Left hindlimb (tissue), 1 donor: ENCODE results near the gene SPATA12.

ENCODE experiments used
- DNase-seq: peaks from one replicate; pipeline ENCODE4 v3.0.0-alpha.2; 2018

SPATA12 gene

DNA sequence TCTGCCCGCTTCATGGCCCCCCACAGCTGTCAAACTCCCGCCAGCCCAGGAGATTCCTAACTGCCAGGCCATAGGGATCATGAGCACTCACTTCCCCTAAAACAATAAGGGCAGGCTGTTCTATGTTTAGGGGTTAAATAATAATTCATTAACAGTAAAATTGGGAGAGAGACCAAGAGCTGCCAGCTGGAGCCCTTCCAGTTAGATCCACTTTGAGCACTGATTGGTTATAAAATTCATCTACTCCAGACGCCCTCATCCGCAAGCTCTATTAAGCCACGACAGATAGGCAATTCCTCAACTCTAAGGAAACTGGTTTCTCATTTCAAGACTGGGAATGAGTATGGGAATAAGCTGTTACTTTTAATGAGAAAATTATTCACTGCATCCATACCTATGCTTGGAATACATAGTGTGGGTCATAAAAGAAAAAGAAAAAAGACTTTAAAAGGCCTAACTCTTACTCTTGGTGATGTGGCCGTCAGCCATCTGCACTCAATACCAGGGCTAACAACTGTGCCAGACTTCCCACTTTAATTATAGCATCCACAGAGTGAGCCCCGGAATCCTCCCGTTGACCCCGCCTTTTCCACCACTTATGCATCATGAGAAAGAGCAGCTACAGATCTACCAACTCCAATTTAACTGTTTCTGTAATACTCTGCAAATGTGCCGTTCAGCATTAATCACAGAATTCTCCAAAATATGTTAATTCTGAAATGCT, 60.1 kb downstream of the SPATA12 start:
- no peak for DNase-seq
